SK-N-MC (cell line): ENCODE measurements around the gene VEGFB.

Source experiments
- DNase-seq: peaks from one replicate; pipeline ENCODE4 v3.0.0-alpha.2; 2011; ENCODE audit warnings: low read depth, low spot score
- H3K27ac ChIP-seq: fragments of 200-600 bp; sonication (generic); 2 replicates; pipeline ENCODE4 v1.5.1; 2016; ENCODE audit warnings: mixed run types
- H3K36me3 ChIP-seq: fragments of 200-600 bp; sonication (generic); 2 replicates; pipeline ENCODE4 v1.6.1; 2017; ENCODE audit warnings: antibody characterized with exemption, low read length, mixed read lengths; ENCODE audit not compliant: insufficient read depth
- H3K4me3 ChIP-seq: fragments of 200-600 bp; sonication (generic); 2 replicates; pipeline ENCODE4 v1.5.1; 2016
- H3K9ac ChIP-seq: fragments of 200-600 bp; sonication (generic); 2 replicates; pipeline ENCODE4 v1.8.0; 2017; ENCODE audit warnings: mixed run types, mixed read lengths; ENCODE audit not compliant: insufficient read length
- H3K9me3 ChIP-seq: fragments of 200-600 bp; sonication (generic); 2 replicates; pipeline ENCODE4 v1.6.1; 2017; ENCODE audit warnings: low read depth, mild to moderate bottlenecking, antibody characterized with exemption, low read length, moderate library complexity, mixed read lengths
- EZH2 ChIP-seq: fragments of 200-600 bp; sonication (generic); IDR thresholded peaks from one replicate; pipeline ENCODE4 v1.6.1; 2017; ENCODE audit warnings: antibody characterized with exemption
- FOXP2 ChIP-seq: optimal IDR thresholded peaks from 2 replicates; pipeline ENCODE3; 2011; ENCODE audit warnings: mild to moderate bottlenecking, moderate library complexity; ENCODE audit not compliant: insufficient read depth; ENCODE audit errors: extremely low read length, control extremely low read depth
- POLR2AphosphoS5 ChIP-seq: IDR thresholded peaks from 2 replicates; pipeline ENCODE4 v1.6.1; 2012; ENCODE audit warnings: mild to moderate bottlenecking, low read depth, low read length, borderline replicate concordance

VEGFB gene

GRCh38 chr11:64258356-64258755, 24.0 kb downstream of the VEGFB start:
- H3K9me3 ChIP-seq, result no peaks in the 10 kb centered on the region
- no peak for TF ChIP-seq FOXP2
- TF ChIP-seq POLR2AphosphoS5, result no peak
- no peak for TF ChIP-seq EZH2
- H3K4me3 ChIP-seq, result no peak overlapping the region
- no peak overlapping the region for H3K9ac ChIP-seq
- peaks cover 43% of the 10 kb centered on the region; the same call in 1 of the 2 replicates for H3K36me3 ChIP-seq
- DNase-seq, result no peak
- no peak overlapping the region for H3K27ac ChIP-seq

- Histone ChIP-seq H3K9ac (no peak overlapping the region), H3K27ac (no peak overlapping the region), H3K9me3 (no peaks in the 10 kb centered on the region), H3K4me3 (no peak overlapping the region), H3K36me3 (peaks cover 50% of the 10 kb centered on the region; the same call in 1 of the 2 replicates)
- TF ChIP-seq POLR2AphosphoS5 (no peak), EZH2 (no peak), FOXP2 (no peak)
- no peak for DNase-seq
Measured at GRCh38 chr11:64258946-64259532, 24.7 kb downstream of the VEGFB start.

- Histone ChIP-seq H3K9me3 (no peaks in the 10 kb centered on the region), H3K36me3 (peaks cover 51% of the 10 kb centered on the region; the same call in 1 of the 2 replicates), H3K4me3 (no peak overlapping the region), H3K27ac (no peak overlapping the region), H3K9ac (no peak overlapping the region)
- no peak for DNase-seq
- no peak for TF ChIP-seq EZH2
- TF ChIP-seq POLR2AphosphoS5, result no peak
- no peak for TF ChIP-seq FOXP2
Measured at GRCh38 chr11:64259533-64260067, 25.2 kb downstream of the VEGFB start.

GRCh38 chr11:64260147-64260708, 25.8 kb downstream of the VEGFB start:
- Histone ChIP-seq H3K27ac (no peak overlapping the region), H3K9me3 (no peaks in the 10 kb centered on the region), H3K4me3 (no peak overlapping the region), H3K36me3 (peaks cover 49% of the 10 kb centered on the region; the same call in 1 of the 2 replicates), H3K9ac (no peak overlapping the region)
- no peak for TF ChIP-seq POLR2AphosphoS5
- TF ChIP-seq EZH2, result no peak
- TF ChIP-seq FOXP2, result no peak
- no peak for DNase-seq

- peaks cover 40% of the 10 kb centered on the region; the same call in 1 of the 2 replicates for H3K36me3 ChIP-seq
- DNase-seq, result no peak
- no peak overlapping the region for H3K4me3 ChIP-seq
- H3K9me3 ChIP-seq, result no peaks in the 10 kb centered on the region
- TF ChIP-seq POLR2AphosphoS5 (no peak), EZH2 (no peak)
- no peak overlapping the region for H3K27ac ChIP-seq
- no peak overlapping the region for H3K9ac ChIP-seq
Measured at GRCh38 chr11:64261556-64262080, 27.2 kb downstream of the VEGFB start.

GRCh38 chr11:64262271-64263002, 28.1 kb downstream of the VEGFB start:
- TF ChIP-seq POLR2AphosphoS5 (no peak), EZH2 (no peak), FOXP2 (no peak)
- no peaks in the 10 kb centered on the region for H3K9me3 ChIP-seq
- no peak overlapping the region for H3K9ac ChIP-seq
- H3K36me3 ChIP-seq, result peaks cover 39% of the 10 kb centered on the region; the same call in 1 of the 2 replicates
- no peak overlapping the region for H3K4me3 ChIP-seq
- no peak overlapping the region for H3K27ac ChIP-seq
- DNase-seq, result no peak

GRCh38 chr11:64263021-64263946, 28.9 kb downstream of the VEGFB start:
- peaks cover 39% of the 10 kb centered on the region; the same call in 1 of the 2 replicates for H3K36me3 ChIP-seq
- DNase-seq, result no peak
- H3K27ac ChIP-seq, result no peak overlapping the region
- TF ChIP-seq POLR2AphosphoS5 (no peak), FOXP2 (no peak), EZH2 (no peak)
- H3K9ac ChIP-seq, result no peak overlapping the region
- H3K9me3 ChIP-seq, result no peaks in the 10 kb centered on the region
- no peak overlapping the region for H3K4me3 ChIP-seq
